HepG2 (cell line): ENCODE results near the gene RIMBP2. TPM values are rescaled to one million over a fixed set of nuclear protein-coding genes. Genes with fewer than 3 reads are reported as not detected.

Experiments
- ATAC-seq: fragments of 200-7000 bp; cut with Tn5 transposase; 3 replicates; pipeline ENCODE4 v1.9.1; 2020; ENCODE audit warnings: mild to moderate bottlenecking, moderate library complexity
- BruUV-seq: library from RNA; stranded (reverse); fragments of 400-500 nt; replicated peaks from 2 replicates; lab custom pipeline; 2021; lab: Mats Ljungman, UMichigan
- CTCF ChIA-PET: fragments of 300-600 bp; formaldehyde crosslinking; extraction: SDS; loops from one replicate; lab custom pipeline; 2021; ENCODE audit warnings: low total read pairs, inconsistent platforms, low intra/inter-chr PET ratio; lab: Yijun Ruan, JAX
- POLR2A ChIA-PET: fragments of 350-600 bp; sonication (Branson Sonifier 250); formaldehyde crosslinking; loops from one replicate; lab custom pipeline; 2020; ENCODE audit warnings: antibody characterized with exemption, inconsistent platforms; lab: Yijun Ruan, JAX
- DNase-seq: peaks from one replicate; pipeline ENCODE4 v3.0.0-alpha.2; 2015; ENCODE audit warnings: low spot score
- FAIRE-seq: peaks from 3 replicates; lab custom pipeline; 2011; peaks lifted over from hg19 to GRCh38; lab: Jason Lieb, UNC
- H2AFZ ChIP-seq: one replicate; pipeline ENCODE4 v1.6.1; 2011; ENCODE audit warnings: low read length, inconsistent platforms
- H3K27ac ChIP-seq: fragments of 300-600 bp; 3 replicates; pipeline ENCODE4 v1.8.0; 2011; ENCODE audit warnings: mixed run types, mild to moderate bottlenecking, mixed read lengths, low read length, inconsistent platforms; ENCODE audit not compliant: insufficient read depth; ENCODE audit errors: extremely low read length
- H3K27me3 ChIP-seq, 2 experiments: fragments of 200-600 bp in 1 of 2; 2 replicates in 1 of 2; 3 replicates in 1 of 2; pipeline versions ENCODE4 v1.6.0 to v1.8.0; 2011; ENCODE audit warnings: low read length in 2 of 2, mild to moderate bottlenecking in 2 of 2, moderate library complexity in 2 of 2, inconsistent platforms in 1 of 2; ENCODE audit not compliant: insufficient read depth in 2 of 2, control insufficient read depth in 1 of 2
- H3K36me3 ChIP-seq, 2 experiments: fragments of 200-600 bp in 1 of 2; replicated peaks in 1 of 2; 2 replicates in 1 of 2; 3 replicates in 1 of 2; pipeline versions ENCODE4 v1.5.1 to v1.8.0; 2011; ENCODE audit warnings: low read length in 2 of 2, inconsistent platforms in 1 of 2; ENCODE audit not compliant: insufficient read depth in 2 of 2, control insufficient read depth in 1 of 2
- H3K4me1 ChIP-seq: 2 replicates; pipeline ENCODE4 v1.5.1; 2012; ENCODE audit warnings: low read length, inconsistent platforms; ENCODE audit not compliant: insufficient read depth
- H3K4me2 ChIP-seq: 2 replicates; pipeline ENCODE4 v1.6.0; 2011; ENCODE audit warnings: low read depth, low read length, inconsistent platforms
- H3K4me3 ChIP-seq, 3 experiments: fragments of 200-600 bp in 1 of 3; sonication (generic), shearing (Covaris generic) in 1 of 3; replicated peaks in 1 of 3; 2 replicates each; pipeline ENCODE4 v1.5.1; 2011 to 2016; ENCODE audit warnings: low read length in 3 of 3, inconsistent platforms in 2 of 3, low read depth in 2 of 3, mild to moderate bottlenecking in 2 of 3, control low read depth in 1 of 3, mixed read lengths in 1 of 3; ENCODE audit not compliant: insufficient read depth in 1 of 3
- H3K79me2 ChIP-seq: one replicate; pipeline ENCODE4 v1.6.1; 2011; ENCODE audit warnings: low read length, inconsistent platforms; ENCODE audit not compliant: insufficient read depth
- H3K9ac ChIP-seq: 2 replicates; pipeline ENCODE4 v1.6.0; 2011; ENCODE audit warnings: mild to moderate bottlenecking, low read depth, low read length, inconsistent platforms; ENCODE audit not compliant: insufficient read depth
- H3K9me3 ChIP-seq: 2 replicates; pipeline ENCODE4 v1.5.1; 2012; ENCODE audit warnings: mild to moderate bottlenecking, low read length
- H4K20me1 ChIP-seq: 2 replicates; pipeline ENCODE4 v1.6.0; 2011; ENCODE audit warnings: inconsistent platforms, mild to moderate bottlenecking, low read length, moderate library complexity; ENCODE audit not compliant: insufficient read depth
- CBX5 ChIP-seq: sonication (generic); formaldehyde crosslinking; IDR thresholded peaks from 2 replicates; pipeline ENCODE4 v1.4.0; 2020; ENCODE audit warnings: missing genetic modification reagents, borderline replicate concordance
- FOXJ3 ChIP-seq: sonication (generic); formaldehyde crosslinking; IDR thresholded peaks from 2 replicates; pipeline ENCODE4 v1.4.0; 2020; ENCODE audit warnings: missing genetic modification reagents, mild to moderate bottlenecking, borderline replicate concordance
- MATR3 ChIP-seq: sonication (generic); formaldehyde crosslinking; IDR thresholded peaks from 2 replicates; pipeline ENCODE4 v1.4.0; 2020; ENCODE audit warnings: missing genetic modification reagents
- MBD4 ChIP-seq: IDR thresholded peaks from 2 replicates; pipeline ENCODE4 v1.6.1; 2012; ENCODE audit warnings: low read length, inconsistent platforms, borderline replicate concordance
- NCOR1 ChIP-seq: fragments of 200-600 bp; sonication (generic); IDR thresholded peaks from 2 replicates; pipeline ENCODE4 v1.7.0; 2017; ENCODE audit warnings: antibody characterized with exemption, low read length, borderline replicate concordance
- PITX1 ChIP-seq: sonication (generic); formaldehyde crosslinking; IDR thresholded peaks from 2 replicates; pipeline ENCODE4 v1.5.1; 2020; ENCODE audit warnings: mild to moderate bottlenecking, missing genetic modification reagents
- PLRG1 ChIP-seq: fragments of 450-650 bp; conservative IDR thresholded peaks from 2 replicates; pipeline ENCODE4 v1.6.1; 2016
- ZNF101 ChIP-seq: sonication (generic); formaldehyde crosslinking; IDR thresholded peaks from 2 replicates; pipeline ENCODE4 v1.4.0; 2020; ENCODE audit warnings: mild to moderate bottlenecking, low read depth, missing genetic modification reagents, borderline replicate concordance
- ZNF17 ChIP-seq: sonication (generic); formaldehyde crosslinking; IDR thresholded peaks from 2 replicates; pipeline ENCODE4 v1.5.0; 2020; ENCODE audit warnings: mild to moderate bottlenecking, missing genetic modification reagents
- ZNF329 ChIP-seq: sonication (generic); formaldehyde crosslinking; IDR thresholded peaks from 2 replicates; pipeline ENCODE4 v1.9.0; 2021; ENCODE audit warnings: low read depth, mild to moderate bottlenecking, missing genetic modification reagents
- ZNF354B ChIP-seq: sonication (generic); formaldehyde crosslinking; IDR thresholded peaks from 2 replicates; pipeline ENCODE4 v1.8.0; 2022; ENCODE audit warnings: mild to moderate bottlenecking, missing genetic modification reagents
- ZNF672 ChIP-seq: sonication (generic); formaldehyde crosslinking; IDR thresholded peaks from 2 replicates; pipeline ENCODE4 v1.8.1; 2022; ENCODE audit warnings: missing genetic modification reagents
- ZNF792 ChIP-seq: IDR thresholded peaks from 2 replicates; pipeline ENCODE4 v1.6.1; 2016
- WGBS: methylation state at CpG from one replicate; pipeline ENCODE4 v1.1.6; 2017; ENCODE audit warnings: low lambda C conversion rate; 5-methylcytosine and 5-hydroxymethylcytosine counted together
- in situ Hi-C: cut with HindIII; loops from 2 replicates; pipeline ENCODE4 v1.10.0; 2017; ENCODE audit warnings: low pct_unique_long_range_greater_than_20kb; ENCODE audit not compliant: extremely low pct_ligation_motif_present
- intact Hi-C: fragments of 100-400 bp; cut with micrococcal nuclease; formaldehyde crosslinking; loops from one replicate; pipeline ENCODE4 v1.10.0; 2022; ENCODE audit not compliant: unreplicated experiment
- polyA plus RNA-seq, 8 experiments: library from polyadenylated mRNA; depleted of rRNA in 3 of 8; stranded (reverse) in 7 of 8; unstranded in 1 of 8; fragments of >200 nt; fragmentation: Illumina TruSeq in 4 of 8; extraction: Trizol in 4 of 8; gene quantifications; 2 replicates each; pipeline versions ENCODE4 v1.2.1 to v1.2.3, GENCODE V29; 2011 to 2016; ENCODE audit warnings: low read depth in 4 of 8, missing spikeins in 1 of 8, mixed read lengths in 1 of 8; ENCODE audit not compliant: insufficient read depth in 1 of 8
- total RNA-seq, 5 experiments: library from RNA; depleted of rRNA; stranded (reverse); fragments of >200 nt; fragmentation: Illumina TruSeq; extraction: Trizol; gene quantifications; 2 replicates each; pipeline ENCODE4 v1.2.3, GENCODE V29; 2016; ENCODE audit warnings: low read depth in 1 of 5
- TF ChIP-seq, protein P1 (sequence below): IDR thresholded peaks from 2 replicates; pipeline ENCODE4 v1.4.0; 2020; ENCODE audit warnings: mild to moderate bottlenecking, missing genetic modification reagents
- TF ChIP-seq, protein P2 (sequence below): sonication (generic); formaldehyde crosslinking; IDR thresholded peaks from 2 replicates; pipeline ENCODE4 v1.4.0; 2020; ENCODE audit warnings: missing genetic modification reagents; ENCODE audit errors: not compliant biosample characterization
- TF ChIP-seq, protein P3 (sequence below): sonication (generic); formaldehyde crosslinking; conservative IDR thresholded peaks from 2 replicates; pipeline ENCODE4 v1.8.1; 2023; ENCODE audit warnings: missing genetic modification reagents
- TF ChIP-seq, protein P4 (sequence below): sonication (generic); formaldehyde crosslinking; conservative IDR thresholded peaks from 2 replicates; pipeline ENCODE4 v1.4.0; 2020; ENCODE audit warnings: missing genetic modification reagents

The RIMBP2 gene
- total and polyA plus RNA-seq, 2 of the 13 experiments (the other 11 are each of a cell fraction or from before 2014, with no cell fraction given): 0.03 TPM; not detected in 1

DNA sequence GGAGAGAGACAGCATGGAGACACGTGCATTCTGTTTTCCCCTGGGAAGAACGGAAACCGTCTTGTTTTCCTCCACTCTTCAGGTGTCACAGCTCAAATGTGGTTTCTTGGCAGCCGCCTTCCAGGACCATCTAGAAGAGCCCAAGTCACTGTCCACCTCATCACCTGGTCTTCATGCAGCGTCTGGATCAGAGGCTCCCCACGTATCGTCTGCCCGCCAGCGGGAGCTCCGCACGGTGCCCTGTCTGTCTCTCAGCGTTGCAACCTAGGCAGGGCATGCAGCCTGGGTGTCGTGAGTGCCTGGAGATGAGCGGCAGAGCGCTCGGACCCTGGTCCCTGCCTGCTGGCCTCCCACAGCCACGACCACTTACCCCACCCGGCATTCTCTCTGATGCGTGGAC lies 260.9 kb downstream of the RIMBP2 start:
- in situ Hi-C loops: no loop called here
- CTCF ChIA-PET: no interaction called here
- TF ChIP-seq, protein P1, sequence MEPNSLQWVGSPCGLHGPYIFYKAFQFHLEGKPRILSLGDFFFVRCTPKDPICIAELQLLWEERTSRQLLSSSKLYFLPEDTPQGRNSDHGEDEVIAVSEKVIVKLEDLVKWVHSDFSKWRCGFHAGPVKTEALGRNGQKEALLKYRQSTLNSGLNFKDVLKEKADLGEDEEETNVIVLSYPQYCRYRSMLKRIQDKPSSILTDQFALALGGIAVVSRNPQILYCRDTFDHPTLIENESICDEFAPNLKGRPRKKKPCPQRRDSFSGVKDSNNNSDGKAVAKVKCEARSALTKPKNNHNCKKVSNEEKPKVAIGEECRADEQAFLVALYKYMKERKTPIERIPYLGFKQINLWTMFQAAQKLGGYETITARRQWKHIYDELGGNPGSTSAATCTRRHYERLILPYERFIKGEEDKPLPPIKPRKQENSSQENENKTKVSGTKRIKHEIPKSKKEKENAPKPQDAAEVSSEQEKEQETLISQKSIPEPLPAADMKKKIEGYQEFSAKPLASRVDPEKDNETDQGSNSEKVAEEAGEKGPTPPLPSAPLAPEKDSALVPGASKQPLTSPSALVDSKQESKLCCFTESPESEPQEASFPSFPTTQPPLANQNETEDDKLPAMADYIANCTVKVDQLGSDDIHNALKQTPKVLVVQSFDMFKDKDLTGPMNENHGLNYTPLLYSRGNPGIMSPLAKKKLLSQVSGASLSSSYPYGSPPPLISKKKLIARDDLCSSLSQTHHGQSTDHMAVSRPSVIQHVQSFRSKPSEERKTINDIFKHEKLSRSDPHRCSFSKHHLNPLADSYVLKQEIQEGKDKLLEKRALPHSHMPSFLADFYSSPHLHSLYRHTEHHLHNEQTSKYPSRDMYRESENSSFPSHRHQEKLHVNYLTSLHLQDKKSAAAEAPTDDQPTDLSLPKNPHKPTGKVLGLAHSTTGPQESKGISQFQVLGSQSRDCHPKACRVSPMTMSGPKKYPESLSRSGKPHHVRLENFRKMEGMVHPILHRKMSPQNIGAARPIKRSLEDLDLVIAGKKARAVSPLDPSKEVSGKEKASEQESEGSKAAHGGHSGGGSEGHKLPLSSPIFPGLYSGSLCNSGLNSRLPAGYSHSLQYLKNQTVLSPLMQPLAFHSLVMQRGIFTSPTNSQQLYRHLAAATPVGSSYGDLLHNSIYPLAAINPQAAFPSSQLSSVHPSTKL (CRISPR knock-in tag): no peak
- no peak for TF ChIP-seq ZNF17 (CRISPR knock-in tag)
- TF ChIP-seq PITX1 (CRISPR knock-in tag): no peak
- TF ChIP-seq, protein P2, sequence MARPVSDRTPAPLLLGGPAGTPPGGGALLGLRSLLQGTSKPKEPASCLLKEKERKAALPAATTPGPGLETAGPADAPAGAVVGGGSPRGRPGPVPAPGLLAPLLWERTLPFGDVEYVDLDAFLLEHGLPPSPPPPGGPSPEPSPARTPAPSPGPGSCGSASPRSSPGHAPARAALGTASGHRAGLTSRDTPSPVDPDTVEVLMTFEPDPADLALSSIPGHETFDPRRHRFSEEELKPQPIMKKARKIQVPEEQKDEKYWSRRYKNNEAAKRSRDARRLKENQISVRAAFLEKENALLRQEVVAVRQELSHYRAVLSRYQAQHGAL (CRISPR knock-in tag): no peak
- TF ChIP-seq NCOR1: no peak
- TF ChIP-seq, protein P3, sequence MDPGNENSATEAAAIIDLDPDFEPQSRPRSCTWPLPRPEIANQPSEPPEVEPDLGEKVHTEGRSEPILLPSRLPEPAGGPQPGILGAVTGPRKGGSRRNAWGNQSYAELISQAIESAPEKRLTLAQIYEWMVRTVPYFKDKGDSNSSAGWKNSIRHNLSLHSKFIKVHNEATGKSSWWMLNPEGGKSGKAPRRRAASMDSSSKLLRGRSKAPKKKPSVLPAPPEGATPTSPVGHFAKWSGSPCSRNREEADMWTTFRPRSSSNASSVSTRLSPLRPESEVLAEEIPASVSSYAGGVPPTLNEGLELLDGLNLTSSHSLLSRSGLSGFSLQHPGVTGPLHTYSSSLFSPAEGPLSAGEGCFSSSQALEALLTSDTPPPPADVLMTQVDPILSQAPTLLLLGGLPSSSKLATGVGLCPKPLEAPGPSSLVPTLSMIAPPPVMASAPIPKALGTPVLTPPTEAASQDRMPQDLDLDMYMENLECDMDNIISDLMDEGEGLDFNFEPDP: no peak
- TF ChIP-seq CBX5: no peak
- no peak for TF ChIP-seq ZNF329
- TF ChIP-seq, protein P4, sequence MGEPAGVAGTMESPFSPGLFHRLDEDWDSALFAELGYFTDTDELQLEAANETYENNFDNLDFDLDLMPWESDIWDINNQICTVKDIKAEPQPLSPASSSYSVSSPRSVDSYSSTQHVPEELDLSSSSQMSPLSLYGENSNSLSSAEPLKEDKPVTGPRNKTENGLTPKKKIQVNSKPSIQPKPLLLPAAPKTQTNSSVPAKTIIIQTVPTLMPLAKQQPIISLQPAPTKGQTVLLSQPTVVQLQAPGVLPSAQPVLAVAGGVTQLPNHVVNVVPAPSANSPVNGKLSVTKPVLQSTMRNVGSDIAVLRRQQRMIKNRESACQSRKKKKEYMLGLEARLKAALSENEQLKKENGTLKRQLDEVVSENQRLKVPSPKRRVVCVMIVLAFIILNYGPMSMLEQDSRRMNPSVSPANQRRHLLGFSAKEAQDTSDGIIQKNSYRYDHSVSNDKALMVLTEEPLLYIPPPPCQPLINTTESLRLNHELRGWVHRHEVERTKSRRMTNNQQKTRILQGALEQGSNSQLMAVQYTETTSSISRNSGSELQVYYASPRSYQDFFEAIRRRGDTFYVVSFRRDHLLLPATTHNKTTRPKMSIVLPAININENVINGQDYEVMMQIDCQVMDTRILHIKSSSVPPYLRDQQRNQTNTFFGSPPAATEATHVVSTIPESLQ: no peak
- no peak for TF ChIP-seq FOXJ3 (CRISPR knock-in tag)
- no peak for TF ChIP-seq ZNF101
- no peak for TF ChIP-seq MATR3 (CRISPR knock-in tag)
- no peak for TF ChIP-seq MBD4
- TF ChIP-seq ZNF354B (CRISPR knock-in tag): no peak
- TF ChIP-seq ZNF672: no peak
- no peak for TF ChIP-seq PLRG1
- TF ChIP-seq ZNF792: no peak

More for the DNA sequence above, 260.9 kb downstream of the RIMBP2 start:
- Histone ChIP-seq H3K4me3 (no peak overlapping the region), H3K4me2 (no peak overlapping the region), H3K79me2 (no peaks in the 10 kb centered on the region), H2AFZ (no peak overlapping the region), H3K27ac (no peak overlapping the region), H4K20me1 (0 out of 2 replicates have a peak, but pooled peaks cover 3% of the 10 kb centered on the region), H3K9ac (no peak overlapping the region), H3K4me1 (no peaks in the 10 kb centered on the region), H3K9me3 (no peaks in the 10 kb centered on the region), H3K36me3 (no peaks in the 10 kb centered on the region), H3K27me3 (peaks cover 10 to 55% of the 10 kb centered on the region in 2 experiments; a peak in 4 of 5 replicates)
- WGBS: 23% methylated on average over 17 of the region's 19 CpGs
- no peak for ATAC-seq
- intact Hi-C loops: no loop called here
- no peak for DNase-seq
- BruUV-seq: no TSS peak
- POLR2A ChIA-PET: no interaction called here
- FAIRE-seq: no peak
